ENCODE results near the gene CAMSAP1.
A peak's percentile ranks its signal among the peaks of the same experiment; 100 is the strongest.

The CAMSAP1 gene

DNA sequence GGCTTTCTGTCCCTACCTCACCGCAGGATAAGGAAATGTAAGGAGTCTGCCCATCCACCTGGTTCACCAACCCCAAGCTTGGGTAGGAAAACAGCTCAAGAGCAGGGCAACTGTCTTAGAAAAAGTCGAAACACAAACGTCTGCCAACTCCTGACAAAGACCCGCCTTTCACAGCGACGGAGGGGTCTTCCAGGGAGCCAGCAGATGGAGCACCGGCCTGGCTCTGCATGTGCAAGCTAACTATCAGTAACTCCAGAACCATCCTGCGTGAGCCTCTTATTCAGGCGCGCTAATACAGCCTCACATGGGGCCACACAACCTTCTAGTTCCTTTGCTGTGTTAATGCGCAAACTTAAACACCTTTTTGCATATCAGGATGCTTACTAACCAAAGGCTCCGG, 26.9 kb downstream of the CAMSAP1 start:
- DNase-seq (ENCODE audit: low spot score), result no peak

DNA sequence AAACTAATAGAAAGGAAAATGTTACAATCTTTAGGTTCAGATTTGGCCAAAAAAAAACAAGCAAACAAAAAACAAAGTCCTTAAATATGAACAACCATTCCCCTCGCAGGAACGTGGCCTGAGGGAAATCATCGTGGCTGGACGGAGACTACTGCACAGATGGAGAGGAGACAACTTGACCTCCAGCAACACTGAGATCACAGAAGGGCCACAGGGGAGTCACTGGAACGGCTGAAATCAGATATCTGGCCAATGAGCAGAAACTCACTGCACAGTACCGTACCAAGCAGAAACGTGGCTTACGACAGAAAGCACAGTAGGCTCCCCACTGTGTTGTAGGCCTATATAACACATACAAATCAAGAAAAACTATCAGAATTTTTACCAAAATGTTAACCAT, 27.7 kb downstream of the CAMSAP1 start:
- DNase-seq (ENCODE audit: low spot score), result no peak

DNA sequence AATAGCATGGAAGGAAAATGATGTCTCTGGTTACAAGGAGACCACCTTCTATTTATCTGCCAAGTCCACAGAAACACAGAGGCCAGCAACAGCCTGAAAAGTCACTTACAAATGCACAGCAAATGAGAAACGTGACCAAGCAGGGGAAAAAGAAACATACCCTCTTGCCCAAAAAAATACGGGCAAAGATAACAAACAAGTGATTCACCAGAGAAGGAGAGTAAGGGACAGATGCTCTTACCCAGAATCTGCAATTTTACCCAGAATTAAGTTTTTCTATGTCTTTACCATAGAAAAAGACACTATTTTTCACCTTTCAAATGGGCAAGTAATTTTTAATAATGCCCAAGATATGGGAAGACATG, 28.1 kb downstream of the CAMSAP1 start:
- DNase-seq (ENCODE audit: low spot score), result no peak

DNA sequence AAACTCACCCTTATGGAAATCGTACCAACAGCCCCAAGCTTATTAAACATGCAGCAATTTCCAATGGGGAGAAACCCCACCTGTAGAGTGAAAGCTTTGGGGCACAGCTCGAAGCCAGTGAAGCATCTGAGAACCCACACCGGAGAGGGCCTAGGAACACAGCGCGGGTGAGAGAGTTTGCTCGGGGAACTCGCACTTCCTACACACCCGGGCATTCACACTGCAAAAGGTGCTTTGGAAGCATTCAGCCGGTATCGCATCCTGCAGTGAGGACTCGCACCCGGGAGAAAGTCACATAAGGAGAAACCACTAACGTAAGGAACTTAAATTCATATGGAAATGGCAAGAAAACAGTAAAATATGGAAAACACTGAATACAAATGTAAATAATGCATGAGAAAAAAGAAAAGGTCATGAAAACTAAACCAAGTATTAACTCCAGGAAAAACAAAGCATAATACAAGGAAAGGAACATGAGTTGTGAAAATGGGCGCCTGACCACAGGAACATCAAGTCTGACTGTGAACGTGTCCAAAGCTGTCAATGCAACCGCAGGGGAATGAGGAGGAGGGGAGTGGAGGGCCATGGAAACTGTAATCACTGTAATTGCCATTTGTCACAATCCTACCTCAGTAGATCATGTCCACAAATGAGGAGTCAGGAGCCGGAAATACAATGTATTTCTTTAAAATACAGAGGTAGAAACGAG, 28.7 kb downstream of the CAMSAP1 start:
- no peak for DNase-seq (ENCODE audit: low spot score)

DNA sequence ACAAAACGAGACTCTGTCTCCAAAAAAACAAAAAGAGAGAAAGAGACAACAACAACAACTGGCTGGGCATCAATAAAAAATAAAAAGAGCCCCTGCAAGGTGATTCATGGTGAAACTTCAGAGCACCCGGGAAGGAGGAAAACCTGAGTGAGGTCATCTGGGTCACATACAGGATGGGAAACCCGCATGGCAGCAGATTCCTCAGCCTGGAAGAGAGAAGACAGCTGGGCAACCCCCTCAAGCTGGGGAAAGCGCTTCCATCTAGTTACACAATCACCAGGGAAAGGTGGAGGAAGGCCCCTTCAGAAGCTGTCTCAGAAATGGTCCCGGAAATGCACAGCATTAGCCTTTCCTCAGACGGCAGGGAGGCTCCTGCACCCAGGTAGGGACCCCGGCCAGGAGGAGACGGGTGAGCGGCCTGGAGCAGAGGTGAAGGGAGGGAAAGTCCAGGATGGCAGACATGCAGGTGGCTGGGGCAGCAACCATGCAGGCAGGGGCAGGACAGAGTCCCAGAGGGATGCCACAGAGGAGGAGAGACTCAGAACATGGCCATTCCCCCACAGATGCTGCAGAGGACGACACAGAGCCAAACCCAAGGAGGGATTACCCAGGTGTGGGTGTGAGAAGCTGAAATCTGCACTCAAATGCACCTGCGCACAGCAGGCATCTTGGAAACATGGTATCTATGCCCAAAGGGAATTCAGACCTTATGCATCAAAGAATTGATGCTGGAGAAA, 29.4 kb downstream of the CAMSAP1 start:
- no peak for DNase-seq (ENCODE audit: low spot score)

DNA sequence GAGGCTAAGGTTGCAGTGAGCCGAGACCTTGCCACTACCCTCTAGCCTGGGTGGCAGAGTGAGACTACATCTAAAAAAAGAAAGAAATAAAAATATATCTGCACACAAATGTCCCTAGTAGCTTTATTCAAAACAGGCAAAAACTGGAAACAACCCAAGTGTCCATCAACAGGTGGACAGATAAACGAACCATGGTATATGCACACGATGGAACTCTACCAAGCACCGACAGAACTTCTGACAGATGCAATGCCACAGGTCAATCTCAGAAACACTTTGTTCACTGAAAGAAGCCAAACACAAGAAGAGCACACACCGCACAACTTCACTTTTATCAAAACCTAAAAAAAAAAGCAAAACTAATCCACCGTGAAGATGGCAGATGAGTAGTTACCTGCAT, 30.4 kb downstream of the CAMSAP1 start:
- no peak for DNase-seq (ENCODE audit: low spot score)

DNA sequence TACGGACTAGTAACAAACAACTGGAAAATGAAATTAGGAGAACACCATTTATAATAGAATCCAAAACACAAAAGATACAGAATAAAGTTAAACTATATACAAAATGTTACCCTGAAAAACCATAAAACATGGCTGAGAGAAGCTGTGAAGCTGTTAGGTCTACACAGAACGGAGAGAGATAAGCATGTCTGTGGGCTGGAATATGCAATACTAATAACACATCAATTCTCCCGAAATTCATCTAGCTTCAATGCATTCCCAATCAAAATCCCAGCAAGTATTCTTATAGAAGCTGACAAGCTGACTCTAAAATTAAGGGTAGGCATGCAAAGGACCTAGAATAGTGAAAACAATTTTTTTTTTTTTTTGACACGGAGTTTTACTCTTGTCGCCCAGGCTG, 32.5 kb downstream of the CAMSAP1 start:
- DNase-seq (ENCODE audit: low spot score), result no peak

DNA sequence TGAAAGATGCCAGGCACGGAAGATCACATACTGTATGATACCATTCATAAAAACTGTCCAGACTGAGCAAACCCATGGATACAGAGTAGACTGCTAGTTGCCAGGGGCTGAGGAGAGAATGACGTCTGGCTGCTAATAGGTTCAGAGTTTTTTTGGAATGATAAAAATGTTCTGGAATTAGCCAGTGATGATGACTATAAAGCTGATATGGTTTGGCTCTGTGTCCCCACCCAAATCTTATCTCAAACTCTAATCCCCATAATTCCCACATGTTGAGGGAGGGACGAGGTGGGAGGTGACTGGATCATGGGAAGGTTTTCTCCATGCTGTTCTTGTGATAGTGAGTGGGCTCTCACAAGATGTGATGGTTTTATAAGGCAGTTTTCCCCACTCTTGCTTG, 37.4 kb downstream of the CAMSAP1 start:
- DNase-seq (ENCODE audit: low spot score), result no peak

DNA sequence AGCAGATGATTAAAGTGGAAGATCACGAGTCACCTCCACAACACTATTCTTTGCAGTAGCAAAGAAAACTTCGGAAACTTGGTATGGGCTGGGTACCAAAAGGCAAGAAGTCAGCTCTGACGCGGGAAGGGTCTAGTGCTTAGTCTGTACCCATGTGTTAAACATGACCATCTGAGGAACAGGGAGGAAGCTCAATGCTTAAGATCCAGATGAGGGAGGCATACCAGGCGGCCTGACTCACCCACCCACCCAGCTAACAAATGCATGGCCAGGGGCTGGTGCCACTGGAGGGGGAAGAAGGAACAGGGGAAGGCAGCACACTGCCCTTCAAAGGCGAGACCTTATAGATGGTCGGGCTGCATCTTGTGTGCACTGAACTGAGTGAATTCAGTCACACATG, 41.8 kb downstream of the CAMSAP1 start:
- no peak for DNase-seq (ENCODE audit: low spot score)

DNA sequence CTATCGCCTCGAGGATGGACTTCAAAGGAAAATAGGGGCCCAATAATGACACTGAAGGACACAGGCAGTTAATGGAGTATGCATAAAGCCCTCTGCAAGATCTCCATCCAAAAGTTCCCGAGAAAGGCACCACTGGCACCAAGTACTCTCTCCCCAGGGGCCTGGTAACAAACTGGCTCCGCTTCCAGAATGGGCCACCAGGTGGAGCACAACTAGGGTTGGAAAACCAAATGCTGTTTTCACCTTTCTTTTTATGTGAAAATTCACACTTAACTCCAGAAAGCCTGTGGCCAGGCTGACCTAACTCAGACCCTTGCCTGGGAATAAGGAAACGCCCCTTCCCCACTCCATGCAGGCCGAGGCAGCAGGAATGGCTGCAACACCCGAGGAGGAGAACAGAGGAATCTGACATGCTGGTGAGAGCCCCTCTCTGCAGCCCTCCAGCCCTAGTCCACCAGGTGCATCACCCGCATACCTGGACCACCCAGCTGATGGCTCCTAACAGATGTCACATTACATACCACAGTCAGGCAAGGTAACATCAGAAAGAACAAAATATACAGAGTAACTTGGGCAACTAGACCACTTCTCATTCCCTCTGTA, 42.8 kb downstream of the CAMSAP1 start:
- peak; percentile 68 for DNase-seq (ENCODE audit: low spot score)

DNA sequence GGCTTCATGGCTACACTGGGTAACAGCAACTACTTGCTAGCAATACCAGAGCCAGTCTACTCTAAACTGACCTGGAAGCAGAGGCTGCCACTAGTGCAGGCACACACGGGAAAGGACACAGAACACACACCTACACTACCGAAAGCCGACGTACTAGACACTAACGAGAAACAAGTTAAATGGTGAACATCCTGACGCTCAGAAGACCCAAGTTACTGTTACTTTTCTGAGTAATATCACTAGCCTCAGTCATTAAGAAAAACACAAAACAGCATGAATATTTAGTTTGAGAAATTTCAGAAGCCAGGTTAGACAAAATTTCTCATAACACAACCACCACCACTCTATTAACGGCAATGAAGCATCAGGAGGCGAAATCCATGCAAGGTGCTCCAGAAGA, 44.5 kb downstream of the CAMSAP1 start:
- no peak for DNase-seq (ENCODE audit: low spot score)

DNA sequence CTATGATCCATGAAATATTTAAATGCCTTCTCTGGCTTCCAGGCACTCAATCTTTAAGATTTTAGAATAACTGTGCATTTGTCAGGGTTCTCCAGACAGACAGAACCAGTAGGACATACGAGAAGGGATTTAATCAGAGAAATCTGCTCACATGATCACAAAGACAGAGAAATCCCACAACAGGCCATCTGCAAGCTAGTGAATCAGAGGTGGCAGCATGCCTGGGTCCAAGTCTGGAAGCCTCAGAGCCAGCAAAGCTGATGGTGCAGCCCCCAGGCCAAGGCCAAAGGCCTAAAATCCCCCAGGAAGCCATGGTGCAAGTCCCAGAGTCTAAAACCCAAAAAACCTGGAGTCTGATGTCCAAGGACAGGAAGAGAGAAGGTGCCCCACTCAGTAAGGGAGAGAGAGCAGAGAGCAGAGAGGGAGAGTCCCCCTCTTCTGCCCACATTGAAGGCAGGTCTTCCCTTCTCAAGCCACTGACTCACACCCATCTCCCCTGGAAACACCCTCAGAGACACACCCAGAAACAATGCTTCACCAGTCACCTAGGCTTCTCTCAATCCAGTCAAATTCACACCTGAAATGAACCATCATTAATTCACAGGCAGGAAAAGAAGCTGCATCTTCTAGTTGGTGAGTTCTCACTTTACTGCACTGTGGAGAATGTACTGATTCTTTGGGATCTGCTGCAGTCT, 48.7 kb downstream of the CAMSAP1 start:
- DNase-seq (ENCODE audit: low spot score), result no peak

DNA sequence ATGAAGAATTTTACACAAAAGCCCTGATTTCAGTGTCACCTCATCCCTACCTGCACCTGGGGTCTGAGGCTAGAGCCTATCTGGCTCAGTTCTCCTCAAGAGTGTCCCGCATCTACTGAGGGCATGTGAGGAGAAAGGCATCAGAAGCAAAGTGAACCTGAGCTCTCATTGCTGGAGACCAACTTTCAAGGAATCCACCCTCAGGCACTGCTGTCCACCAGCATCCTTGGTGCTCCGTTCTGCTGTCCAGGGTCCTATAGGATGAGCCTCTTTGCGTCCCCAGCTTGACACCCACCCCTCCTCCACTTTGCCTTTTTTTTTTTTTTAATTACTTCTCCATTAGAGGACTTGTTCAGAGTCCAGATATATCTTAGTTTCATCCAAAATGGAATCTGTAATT, 49.5 kb downstream of the CAMSAP1 start:
- DNase-seq (ENCODE audit: low spot score), result no peak

DNA sequence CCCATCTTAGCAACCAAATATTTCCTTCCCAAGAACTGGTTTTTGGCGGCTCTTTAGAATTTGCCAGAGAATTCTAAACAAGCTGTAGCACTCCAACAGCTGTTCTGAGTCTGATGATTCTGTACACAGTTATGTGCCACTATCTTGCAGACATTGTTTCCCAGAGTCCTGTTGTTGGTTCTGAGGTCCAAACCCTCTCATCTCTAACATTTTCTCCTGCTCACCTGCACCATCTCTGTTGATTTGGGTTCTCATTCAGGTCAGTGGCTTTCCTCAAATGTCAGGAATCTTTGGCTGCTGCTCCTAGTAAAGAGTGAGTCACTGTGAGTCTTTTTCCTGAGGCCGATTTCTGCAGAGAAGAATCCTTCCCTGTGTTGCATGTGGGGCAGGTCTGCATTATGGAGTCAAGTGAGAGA, 50.0 kb downstream of the CAMSAP1 start:
- DNase-seq (ENCODE audit: low spot score), result no peak

DNA sequence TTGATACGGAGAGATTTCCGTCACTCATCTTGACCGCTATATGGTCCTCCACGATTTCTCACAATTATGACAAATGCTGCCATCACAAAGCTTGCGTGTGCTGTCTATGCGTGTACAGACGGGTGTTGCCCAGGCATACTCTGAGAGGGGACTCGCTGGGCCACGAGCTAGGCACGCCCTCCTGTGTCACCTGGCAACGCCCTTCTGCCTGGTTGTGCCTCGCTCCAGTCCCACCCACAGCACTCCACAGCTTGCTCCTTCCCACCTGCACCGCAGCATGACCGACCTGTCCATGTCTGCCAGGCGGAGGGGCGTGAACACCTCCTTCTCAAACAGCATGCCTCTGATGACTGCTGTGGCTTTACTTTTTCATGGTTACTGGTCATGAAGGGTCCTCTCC, 55.6 kb downstream of the CAMSAP1 start:
- no peak for DNase-seq (ENCODE audit: low spot score)

DNA sequence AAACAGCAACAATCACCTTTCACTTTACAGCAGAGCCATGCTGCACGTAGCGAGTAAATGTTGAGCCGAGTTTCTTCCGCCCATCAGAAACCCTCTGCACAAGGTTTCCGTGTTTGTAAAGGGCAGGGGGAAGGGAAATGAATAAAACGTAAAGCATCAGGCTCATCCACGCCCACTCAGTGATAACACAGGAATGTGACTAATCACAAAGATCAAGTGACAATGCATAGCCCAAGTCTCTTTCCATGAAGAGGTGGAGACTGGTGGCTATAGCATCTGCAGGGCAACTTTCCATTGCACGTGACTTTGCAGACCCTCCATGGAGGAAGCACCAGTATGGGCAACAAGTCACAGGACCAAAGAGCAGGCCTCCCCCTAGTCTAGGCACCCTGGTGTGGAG, 56.6 kb downstream of the CAMSAP1 start:
- no peak for DNase-seq (ENCODE audit: low spot score)

DNA sequence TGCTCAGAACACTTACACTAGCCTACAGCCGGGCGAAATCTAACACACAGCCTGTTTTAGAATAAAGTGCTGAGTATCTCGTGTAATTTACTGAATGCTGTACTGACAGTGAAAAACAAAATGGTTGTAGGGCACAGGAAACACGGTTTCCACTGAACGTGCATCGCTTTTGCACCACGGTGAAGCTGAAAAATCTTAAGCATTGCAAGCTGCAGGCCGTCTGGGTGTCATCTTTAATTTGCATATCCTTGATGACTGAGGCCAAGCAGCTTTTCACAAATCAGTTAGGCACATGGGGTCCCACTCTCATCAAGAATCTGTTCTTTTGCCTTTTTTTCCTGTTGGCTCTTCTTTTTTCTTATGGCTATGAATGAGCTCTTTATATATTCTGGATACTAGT, 58.2 kb downstream of the CAMSAP1 start:
- no peak for DNase-seq (ENCODE audit: low spot score)

DNA sequence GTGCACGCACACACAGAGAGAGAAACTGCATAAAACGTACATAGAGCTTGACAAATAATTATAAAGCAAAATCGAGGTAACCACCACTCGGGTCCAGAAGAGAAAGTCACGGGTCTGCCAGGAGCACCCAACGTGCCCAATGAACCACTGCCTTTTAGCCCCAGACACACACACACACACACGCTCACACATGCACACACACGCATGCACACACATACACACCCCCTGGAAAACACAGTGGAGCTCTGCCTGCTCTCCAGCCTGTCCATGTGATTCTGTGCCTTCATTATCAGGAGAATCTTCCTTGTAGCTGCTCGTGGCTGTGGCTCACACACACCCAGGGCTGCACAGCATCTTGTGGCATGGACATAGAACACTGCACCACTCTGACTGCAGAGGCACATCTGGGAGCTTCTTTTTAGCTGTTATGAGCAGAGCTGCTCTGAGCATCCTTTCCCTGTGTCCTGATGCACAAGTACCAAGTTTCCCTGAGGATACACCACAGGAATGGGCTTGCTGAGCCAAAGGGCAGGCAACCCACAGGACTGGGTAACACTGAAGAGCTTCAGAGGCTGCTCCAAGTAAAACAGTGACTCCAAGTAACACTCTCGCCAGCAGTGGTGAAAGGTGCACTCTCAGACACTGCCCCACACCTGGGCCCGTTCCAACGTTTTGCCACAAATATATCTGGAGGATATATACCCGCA, 58.9 kb downstream of the CAMSAP1 start:
- DNase-seq (ENCODE audit: low spot score), result no peak

DNA sequence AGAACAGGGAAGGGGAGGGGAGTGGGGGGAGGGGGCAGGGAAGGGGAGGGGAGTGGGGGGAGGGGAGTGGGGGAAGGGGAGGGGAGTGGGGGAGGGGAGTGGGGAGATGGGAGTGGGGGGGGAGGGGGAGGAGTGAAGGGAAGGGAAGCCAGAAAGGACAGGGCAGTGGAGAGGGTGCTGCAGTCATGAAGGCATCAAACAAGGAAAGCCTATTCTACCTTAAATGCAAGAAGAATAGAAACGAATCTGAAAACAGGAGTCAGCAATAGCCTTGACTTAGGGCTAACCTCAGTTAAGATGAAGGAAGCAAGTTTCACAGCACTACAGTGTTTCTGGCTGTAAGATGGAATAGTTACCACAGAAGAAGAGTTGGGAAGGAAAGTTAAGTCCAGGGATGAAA, 59.5 kb downstream of the CAMSAP1 start:
- no peak for DNase-seq (ENCODE audit: low spot score)

DNA sequence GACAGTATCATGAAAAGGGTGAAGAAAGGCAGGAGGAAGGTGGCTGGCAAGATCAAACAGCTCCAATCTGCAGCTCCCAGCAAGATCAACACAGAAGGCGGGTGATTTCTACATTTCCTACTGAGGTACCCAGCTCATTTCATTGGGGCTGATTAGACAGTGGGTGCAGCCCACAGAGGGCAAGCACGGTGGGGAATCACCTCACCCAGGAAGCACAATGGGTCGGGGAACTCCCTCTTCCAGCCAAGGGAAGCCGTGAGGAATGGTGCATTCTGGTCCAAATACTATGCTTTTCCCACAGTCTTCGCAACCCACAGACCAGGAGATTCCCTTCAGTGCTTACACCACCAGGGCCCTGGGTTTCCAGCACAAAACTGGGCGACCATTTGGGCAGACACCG, 66.8 kb downstream of the CAMSAP1 start:
- DNase-seq (ENCODE audit: low spot score), result no peak

DNA sequence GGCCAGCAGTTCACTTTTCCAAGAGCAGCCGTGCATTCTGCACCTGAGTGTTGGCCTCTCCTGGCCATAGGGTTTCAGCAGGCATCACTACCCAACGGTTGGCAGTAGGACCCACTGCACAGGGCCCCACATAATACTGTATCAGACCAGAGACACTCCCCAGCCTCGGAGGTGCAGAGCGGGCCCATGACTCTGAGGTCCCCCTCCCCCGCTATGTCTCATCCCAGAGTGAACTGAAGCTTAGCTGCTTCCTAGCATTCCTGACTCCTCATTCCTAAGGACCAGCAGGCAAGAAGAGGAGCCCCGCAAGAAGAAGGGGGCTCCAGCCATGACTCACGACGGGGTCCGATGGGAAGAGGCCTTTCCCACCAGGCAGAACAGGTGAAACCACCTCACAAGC, 67.2 kb downstream of the CAMSAP1 start:
- no peak for DNase-seq (ENCODE audit: low spot score)

DNA sequence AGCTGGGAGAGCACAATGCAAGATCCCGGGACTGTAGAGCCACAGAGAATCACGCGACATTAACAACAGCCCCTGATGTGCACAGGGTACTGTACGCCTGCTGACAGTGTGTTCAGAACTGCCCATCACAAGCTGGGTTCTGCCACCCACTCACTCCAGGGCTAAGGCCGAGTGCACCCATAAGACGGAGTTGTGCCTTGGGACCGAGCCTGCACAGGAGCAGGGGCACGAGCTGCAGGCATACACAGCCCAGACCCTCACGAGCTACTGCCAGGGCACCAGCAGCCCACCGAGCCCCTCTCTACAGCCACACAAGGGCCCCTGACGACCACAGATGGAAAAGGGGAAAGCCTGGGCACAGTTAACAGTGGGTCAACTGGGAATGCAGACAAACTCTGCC, 67.8 kb downstream of the CAMSAP1 start:
- no peak for DNase-seq (ENCODE audit: low spot score)

All from CD4-positive, alpha-beta T cell treated with Interleukin-15 for 4 hours (primary cell).